Nephron progenitor cell (in vitro differentiated cells): ENCODE data around the gene ARHGAP19.
A peak's percentile ranks its signal among the peaks of the same experiment; 100 is the strongest.

ENCODE experiments used
- DNase-seq: peaks from one replicate; pipeline ENCODE4 v3.0.0; 2021
- H3K27ac Mint-ChIP-seq: 2 replicates; pipeline ENCODE4 v1.8.0; 2021; ENCODE audit warnings: mild to moderate bottlenecking, moderate library complexity, mixed read lengths
- H3K27me3 Mint-ChIP-seq: 2 replicates; pipeline ENCODE4 v1.8.0; 2021; ENCODE audit warnings: mild to moderate bottlenecking, low read depth, mixed read lengths; ENCODE audit not compliant: poor library complexity
- H3K36me3 Mint-ChIP-seq: 2 replicates; pipeline ENCODE4 v1.8.0; 2021; ENCODE audit warnings: low read depth, mixed read lengths
- H3K4me1 Mint-ChIP-seq: 2 replicates; pipeline ENCODE4 v1.8.0; 2021; ENCODE audit warnings: mixed read lengths
- H3K4me3 Mint-ChIP-seq: 2 replicates; pipeline ENCODE4 v1.8.0; 2021; ENCODE audit warnings: mild to moderate bottlenecking, moderate library complexity, mixed read lengths
- H3K9me3 Mint-ChIP-seq: 2 replicates; pipeline ENCODE4 v1.8.0; 2021; ENCODE audit warnings: mild to moderate bottlenecking, moderate library complexity, mixed read lengths
- CTCF ChIP-seq: fragments of 200-600 bp; sonication (generic); IDR thresholded peaks from 2 replicates; pipeline ENCODE4 v1.5.0; 2021; ENCODE audit warnings: antibody characterized with exemption

ARHGAP19 gene, protein sequence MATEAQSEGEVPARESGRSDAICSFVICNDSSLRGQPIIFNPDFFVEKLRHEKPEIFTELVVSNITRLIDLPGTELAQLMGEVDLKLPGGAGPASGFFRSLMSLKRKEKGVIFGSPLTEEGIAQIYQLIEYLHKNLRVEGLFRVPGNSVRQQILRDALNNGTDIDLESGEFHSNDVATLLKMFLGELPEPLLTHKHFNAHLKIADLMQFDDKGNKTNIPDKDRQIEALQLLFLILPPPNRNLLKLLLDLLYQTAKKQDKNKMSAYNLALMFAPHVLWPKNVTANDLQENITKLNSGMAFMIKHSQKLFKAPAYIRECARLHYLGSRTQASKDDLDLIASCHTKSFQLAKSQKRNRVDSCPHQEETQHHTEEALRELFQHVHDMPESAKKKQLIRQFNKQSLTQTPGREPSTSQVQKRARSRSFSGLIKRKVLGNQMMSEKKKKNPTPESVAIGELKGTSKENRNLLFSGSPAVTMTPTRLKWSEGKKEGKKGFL

GRCh38 chr10:97292097-97292861, at the start of gene ARHGAP19:
Gene ARHGAP19, minus strand, starts transcription at chr10:97292637. Its CDS starts 10 bp downstream, at chr10:97292627.
- Mint-ChIP-seq H3K9me3 (peaks cover 4% of the 10 kb centered on the region), H3K27ac (peak within 1 kb of the TSS; percentile 98), H3K36me3 (peaks cover 27% of the 10 kb centered on the region), H3K27me3 (peaks cover 5% of the 10 kb centered on the region), H3K4me3 (peak within 1 kb of the TSS; percentile 95), H3K4me1 (peaks cover 35% of the 10 kb centered on the region)
- TF ChIP-seq CTCF, result no peak
- DNase-seq, result peak; percentile 92

DNA sequence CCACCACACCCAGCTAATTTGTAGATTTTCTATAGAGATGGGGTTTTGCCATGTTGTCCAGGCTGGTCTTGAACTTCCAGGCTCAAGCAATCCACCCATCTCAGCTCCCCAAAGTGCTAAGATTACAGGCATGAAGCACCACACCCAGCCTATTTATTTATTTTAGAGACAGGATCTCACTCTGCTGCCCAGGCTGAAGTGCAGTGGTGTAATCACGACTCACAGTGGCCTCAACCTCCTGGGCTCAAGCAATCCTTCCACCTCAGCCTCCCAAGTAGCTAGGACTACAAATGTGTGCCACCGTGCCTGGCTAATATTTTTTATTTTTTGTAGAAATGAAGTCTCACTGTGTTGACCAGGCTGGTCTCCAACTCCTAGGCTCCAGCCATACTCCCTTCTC, 49.0 kb upstream of the ARHGAP19 start:
- Mint-ChIP-seq H3K27ac (no peak overlapping the region), H3K27me3 (peaks cover 49% of the 10 kb centered on the region), H3K4me3 (no peak overlapping the region), H3K9me3 (no peaks in the 10 kb centered on the region), H3K4me1 (peaks cover 19% of the 10 kb centered on the region), H3K36me3 (no peaks in the 10 kb centered on the region)
- TF ChIP-seq CTCF, result no peak
- DNase-seq, result no peak

GRCh38 chr10:97338041-97338440, 45.6 kb upstream of the ARHGAP19 start:
- H3K27me3 Mint-ChIP-seq, result peaks cover 62% of the 10 kb centered on the region
- no peak overlapping the region for H3K27ac Mint-ChIP-seq
- no peaks in the 10 kb centered on the region for H3K9me3 Mint-ChIP-seq
- no peaks in the 10 kb centered on the region for H3K36me3 Mint-ChIP-seq
- H3K4me3 Mint-ChIP-seq, result peak overlapping the region; percentile 58
- no peak for TF ChIP-seq CTCF
- DNase-seq, result no peak
- peaks cover 32% of the 10 kb centered on the region for H3K4me1 Mint-ChIP-seq

DNA sequence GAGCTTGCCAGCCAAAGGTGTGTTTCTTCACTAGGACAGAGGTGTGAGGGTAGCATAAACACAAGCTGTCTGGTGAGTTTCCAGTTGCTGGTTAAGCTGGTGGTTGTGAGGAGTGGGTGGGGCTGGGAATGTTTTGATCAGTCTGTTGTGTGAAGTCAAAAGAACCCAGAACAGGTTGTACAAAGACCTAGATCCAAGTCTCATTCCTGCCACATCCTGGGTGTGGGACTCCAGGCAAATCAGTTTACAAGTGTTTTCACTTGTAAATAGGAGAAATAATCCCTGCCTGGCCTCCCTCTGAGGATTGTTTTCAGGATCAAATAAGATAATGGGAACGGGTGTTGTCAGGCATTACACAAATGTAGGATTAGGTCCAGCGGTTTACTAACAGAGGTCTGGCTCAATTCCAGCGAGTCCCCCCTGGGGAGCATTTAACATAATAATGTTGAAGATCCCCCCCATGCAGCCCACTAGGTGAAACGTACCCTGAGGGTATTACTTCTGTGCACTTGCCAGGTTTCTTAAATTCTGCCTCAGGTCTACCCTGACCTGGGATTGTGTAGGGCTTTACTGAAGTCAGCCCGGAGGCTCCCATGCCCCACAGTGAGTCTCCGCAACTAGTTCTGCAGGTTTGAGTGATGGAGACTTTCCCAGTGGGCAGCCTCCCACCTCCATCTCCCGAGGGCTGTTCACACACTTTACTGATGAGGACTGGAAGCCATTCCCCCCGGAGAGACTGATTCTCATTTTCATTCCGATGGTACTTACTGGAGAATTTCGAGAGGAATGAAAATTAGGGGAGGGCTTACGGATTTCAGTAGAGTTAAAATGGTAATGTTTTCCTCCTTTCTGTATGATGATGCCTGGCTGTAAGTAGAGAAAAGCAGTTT, 44.8 kb upstream of the ARHGAP19 start:
- Mint-ChIP-seq H3K27me3 (peaks cover 65% of the 10 kb centered on the region), H3K4me1 (peaks cover 40% of the 10 kb centered on the region), H3K9me3 (no peaks in the 10 kb centered on the region), H3K4me3 (peak overlapping the region; percentile 58), H3K36me3 (no peaks in the 10 kb centered on the region), H3K27ac (no peak overlapping the region)
- no peak for TF ChIP-seq CTCF
- DNase-seq, result peak; percentile 21

- Mint-ChIP-seq H3K27ac (no peak overlapping the region), H3K4me3 (peak overlapping the region; percentile 55), H3K27me3 (peaks cover 70% of the 10 kb centered on the region), H3K9me3 (no peaks in the 10 kb centered on the region), H3K36me3 (peaks cover under 1% of the 10 kb centered on the region), H3K4me1 (peaks cover 48% of the 10 kb centered on the region)
- no peak for TF ChIP-seq CTCF
- no peak for DNase-seq
These were observed 44.0 kb upstream of the ARHGAP19 start for GRCh38 chr10:97336446-97336845.
